HepG2 (cell line): Measurements from ENCODE around the gene GLE1. TPM values are rescaled to one million over a fixed set of nuclear protein-coding genes. Genes with fewer than 3 reads are reported as not detected.

ENCODE experiments used
- ATAC-seq: fragments of 200-7000 bp; cut with Tn5 transposase; 3 replicates; pipeline ENCODE4 v1.9.1; 2020; ENCODE audit warnings: mild to moderate bottlenecking, moderate library complexity
- BruUV-seq: library from RNA; stranded (reverse); fragments of 400-500 nt; replicated peaks from 2 replicates; lab custom pipeline; 2021; lab: Mats Ljungman, UMichigan
- CTCF ChIA-PET: fragments of 300-600 bp; formaldehyde crosslinking; extraction: SDS; loops from one replicate; lab custom pipeline; 2021; ENCODE audit warnings: low total read pairs, inconsistent platforms, low intra/inter-chr PET ratio; lab: Yijun Ruan, JAX
- POLR2A ChIA-PET: fragments of 350-600 bp; sonication (Branson Sonifier 250); formaldehyde crosslinking; loops from one replicate; lab custom pipeline; 2020; ENCODE audit warnings: antibody characterized with exemption, inconsistent platforms; lab: Yijun Ruan, JAX
- DNase-seq: peaks from one replicate; pipeline ENCODE4 v3.0.0-alpha.2; 2015; ENCODE audit warnings: low spot score
- FAIRE-seq: peaks from 3 replicates; lab custom pipeline; 2011; peaks lifted over from hg19 to GRCh38; lab: Jason Lieb, UNC
- H2AFZ ChIP-seq: one replicate; pipeline ENCODE4 v1.6.1; 2011; ENCODE audit warnings: low read length, inconsistent platforms
- H3K27ac ChIP-seq: fragments of 300-600 bp; 3 replicates; pipeline ENCODE4 v1.8.0; 2011; ENCODE audit warnings: mixed run types, mild to moderate bottlenecking, mixed read lengths, low read length, inconsistent platforms; ENCODE audit not compliant: insufficient read depth; ENCODE audit errors: extremely low read length
- H3K27me3 ChIP-seq, 2 experiments: fragments of 200-600 bp in 1 of 2; 2 replicates in 1 of 2; 3 replicates in 1 of 2; pipeline versions ENCODE4 v1.6.0 to v1.8.0; 2011; ENCODE audit warnings: low read length in 2 of 2, mild to moderate bottlenecking in 2 of 2, moderate library complexity in 2 of 2, inconsistent platforms in 1 of 2; ENCODE audit not compliant: insufficient read depth in 2 of 2, control insufficient read depth in 1 of 2
- H3K36me3 ChIP-seq, 2 experiments: fragments of 200-600 bp in 1 of 2; replicated peaks in 1 of 2; 2 replicates in 1 of 2; 3 replicates in 1 of 2; pipeline versions ENCODE4 v1.5.1 to v1.8.0; 2011; ENCODE audit warnings: low read length in 2 of 2, inconsistent platforms in 1 of 2; ENCODE audit not compliant: insufficient read depth in 2 of 2, control insufficient read depth in 1 of 2
- H3K4me1 ChIP-seq: 2 replicates; pipeline ENCODE4 v1.5.1; 2012; ENCODE audit warnings: low read length, inconsistent platforms; ENCODE audit not compliant: insufficient read depth
- H3K4me2 ChIP-seq: 2 replicates; pipeline ENCODE4 v1.6.0; 2011; ENCODE audit warnings: low read depth, low read length, inconsistent platforms
- H3K4me3 ChIP-seq, 3 experiments: fragments of 200-600 bp in 1 of 3; sonication (generic), shearing (Covaris generic) in 1 of 3; replicated peaks in 1 of 3; 2 replicates each; pipeline ENCODE4 v1.5.1; 2011 to 2016; ENCODE audit warnings: low read length in 3 of 3, inconsistent platforms in 2 of 3, low read depth in 2 of 3, mild to moderate bottlenecking in 2 of 3, control low read depth in 1 of 3, mixed read lengths in 1 of 3; ENCODE audit not compliant: insufficient read depth in 1 of 3
- H3K79me2 ChIP-seq: one replicate; pipeline ENCODE4 v1.6.1; 2011; ENCODE audit warnings: low read length, inconsistent platforms; ENCODE audit not compliant: insufficient read depth
- H3K9ac ChIP-seq: 2 replicates; pipeline ENCODE4 v1.6.0; 2011; ENCODE audit warnings: mild to moderate bottlenecking, low read depth, low read length, inconsistent platforms; ENCODE audit not compliant: insufficient read depth
- H3K9me3 ChIP-seq: 2 replicates; pipeline ENCODE4 v1.5.1; 2012; ENCODE audit warnings: mild to moderate bottlenecking, low read length
- H4K20me1 ChIP-seq: 2 replicates; pipeline ENCODE4 v1.6.0; 2011; ENCODE audit warnings: inconsistent platforms, mild to moderate bottlenecking, low read length, moderate library complexity; ENCODE audit not compliant: insufficient read depth
- CHCHD3 ChIP-seq: sonication (generic); formaldehyde crosslinking; IDR thresholded peaks from 2 replicates; pipeline ENCODE4 v1.8.0; 2022; ENCODE audit warnings: mild to moderate bottlenecking, missing genetic modification reagents, moderate library complexity
- FOXO1 ChIP-seq: sonication (generic); formaldehyde crosslinking; IDR thresholded peaks from 2 replicates; pipeline ENCODE4 v1.4.0; 2020; ENCODE audit warnings: missing genetic modification reagents
- HES4 ChIP-seq: sonication (generic); formaldehyde crosslinking; IDR thresholded peaks from 2 replicates; pipeline ENCODE4 v1.9.0; 2021; ENCODE audit warnings: mild to moderate bottlenecking, missing genetic modification reagents, borderline replicate concordance
- IKZF1 ChIP-seq: fragments of 450-650 bp; IDR thresholded peaks from 2 replicates; pipeline ENCODE4 v1.7.1; 2016
- IRF2 ChIP-seq: IDR thresholded peaks from 2 replicates; pipeline ENCODE4 v1.6.1; 2018; ENCODE audit warnings: missing genetic modification reagents, missing compliant biosample characterization
- KDM3A ChIP-seq: IDR thresholded peaks from 2 replicates; pipeline ENCODE4 v1.6.1; 2018; ENCODE audit warnings: low read depth, missing compliant biosample characterization
- LRRFIP1 ChIP-seq: sonication (generic); formaldehyde crosslinking; conservative IDR thresholded peaks from 2 replicates; pipeline ENCODE4 v1.4.0; 2020; ENCODE audit warnings: missing genetic modification reagents
- MTA1 ChIP-seq: sonication (generic); formaldehyde crosslinking; IDR thresholded peaks from 2 replicates; pipeline ENCODE4 v1.4.0; 2020; ENCODE audit warnings: missing genetic modification reagents, mild to moderate bottlenecking, borderline replicate concordance
- MTF1 ChIP-seq: sonication (generic); formaldehyde crosslinking; IDR thresholded peaks from 2 replicates; pipeline ENCODE4 v1.5.0; 2020; ENCODE audit warnings: missing genetic modification reagents
- NAIF1 ChIP-seq: sonication (generic); formaldehyde crosslinking; IDR thresholded peaks from 2 replicates; pipeline ENCODE4 v1.5.0; 2020; ENCODE audit warnings: mild to moderate bottlenecking, missing genetic modification reagents, borderline replicate concordance
- NCOR1 ChIP-seq: fragments of 200-600 bp; sonication (generic); IDR thresholded peaks from 2 replicates; pipeline ENCODE4 v1.7.0; 2017; ENCODE audit warnings: antibody characterized with exemption, low read length, borderline replicate concordance
- PCBP1 ChIP-seq: fragments of 200-400 bp; formaldehyde crosslinking; IDR thresholded peaks from 2 replicates; pipeline ENCODE4 v1.6.1; 2017; ENCODE audit warnings: mild to moderate bottlenecking, low read depth, low read length, borderline replicate concordance
- RFXAP ChIP-seq: sonication (generic); formaldehyde crosslinking; IDR thresholded peaks from 2 replicates; pipeline ENCODE4 v1.4.0; 2020; ENCODE audit warnings: missing genetic modification reagents, borderline replicate concordance
- SNAPC2 ChIP-seq: sonication (generic); formaldehyde crosslinking; IDR thresholded peaks from 2 replicates; pipeline ENCODE4 v1.8.1; 2022; ENCODE audit warnings: mild to moderate bottlenecking, missing genetic modification reagents
- ZC3H4 ChIP-seq: sonication (generic); formaldehyde crosslinking; IDR thresholded peaks from 2 replicates; pipeline ENCODE4 v1.4.0; 2020; ENCODE audit warnings: missing genetic modification reagents, borderline replicate concordance
- ZNF142 ChIP-seq: sonication (generic); formaldehyde crosslinking; IDR thresholded peaks from 2 replicates; pipeline ENCODE4 v1.4.0; 2020; ENCODE audit warnings: missing genetic modification reagents
- ZNF577 ChIP-seq: sonication (generic); formaldehyde crosslinking; IDR thresholded peaks from 2 replicates; pipeline ENCODE4 v1.4.0; 2020; ENCODE audit warnings: mild to moderate bottlenecking, low read depth, missing genetic modification reagents, borderline replicate concordance
- WGBS: methylation state at CpG from one replicate; pipeline ENCODE4 v1.1.6; 2017; ENCODE audit warnings: low lambda C conversion rate; 5-methylcytosine and 5-hydroxymethylcytosine counted together
- in situ Hi-C: cut with HindIII; loops from 2 replicates; pipeline ENCODE4 v1.10.0; 2017; ENCODE audit warnings: low pct_unique_long_range_greater_than_20kb; ENCODE audit not compliant: extremely low pct_ligation_motif_present
- intact Hi-C: fragments of 100-400 bp; cut with micrococcal nuclease; formaldehyde crosslinking; loops from one replicate; pipeline ENCODE4 v1.10.0; 2022; ENCODE audit not compliant: unreplicated experiment
- polyA plus RNA-seq, 8 experiments: library from polyadenylated mRNA; depleted of rRNA in 3 of 8; stranded (reverse) in 7 of 8; unstranded in 1 of 8; fragments of >200 nt; fragmentation: Illumina TruSeq in 4 of 8; extraction: Trizol in 4 of 8; gene quantifications; 2 replicates each; pipeline versions ENCODE4 v1.2.1 to v1.2.3, GENCODE V29; 2011 to 2016; ENCODE audit warnings: low read depth in 4 of 8, missing spikeins in 1 of 8, mixed read lengths in 1 of 8; ENCODE audit not compliant: insufficient read depth in 1 of 8
- total RNA-seq, 5 experiments: library from RNA; depleted of rRNA; stranded (reverse); fragments of >200 nt; fragmentation: Illumina TruSeq; extraction: Trizol; gene quantifications; 2 replicates each; pipeline ENCODE4 v1.2.3, GENCODE V29; 2016; ENCODE audit warnings: low read depth in 1 of 5

Gene GLE1
- total and polyA plus RNA-seq, 2 of the 13 experiments (the other 11 are each of a cell fraction or from before 2014, with no cell fraction given) = 14.7 to 28.8 TPM

GRCh38 chr9:128479262-128479661 is 25.3 kb upstream of the GLE1 start:
- WGBS = 89% methylated on average over 1 of the region's 1 CpG
- Histone ChIP-seq H3K9ac (no peak overlapping the region), H3K27ac (no peak overlapping the region)
- CTCF ChIA-PET = no interaction called here
- TF ChIP-seq NCOR1 = no peak
- no peak for TF ChIP-seq ZNF577 (CRISPR knock-in tag)
- no peak for TF ChIP-seq IRF2 (CRISPR knock-in tag)
- TF ChIP-seq ZC3H4 (CRISPR knock-in tag) = no peak
- no peak for TF ChIP-seq ZNF142 (CRISPR knock-in tag)
- TF ChIP-seq RFXAP (CRISPR knock-in tag) = no peak
- TF ChIP-seq FOXO1 (CRISPR knock-in tag) = no peak
- TF ChIP-seq CHCHD3 (CRISPR knock-in tag) = no peak
- TF ChIP-seq LRRFIP1 (CRISPR knock-in tag) = no peak
- no peak for TF ChIP-seq MTA1 (CRISPR knock-in tag)
- TF ChIP-seq MTF1 = no peak
- no peak for TF ChIP-seq HES4
- no peak for TF ChIP-seq IKZF1
- no peak for TF ChIP-seq KDM3A (CRISPR knock-in tag)
- TF ChIP-seq SNAPC2 = no peak
- TF ChIP-seq PCBP1 = no peak
- TF ChIP-seq NAIF1 (CRISPR knock-in tag) = no peak
- TF ChIP-seq, all 625 proteins: peak for 0
- Histone ChIP-seq H4K20me1 (no peaks in the 10 kb centered on the region), H3K27me3 (no peaks in the 10 kb centered on the region), H3K4me3 (no peak overlapping the region), H3K9me3 (no peaks in the 10 kb centered on the region), H3K36me3 (peaks cover 15 to 42% of the 10 kb centered on the region in 2 experiments; a peak in 4 of 5 replicates), H2AFZ (no peak overlapping the region), H3K79me2 (no peaks in the 10 kb centered on the region), H3K4me2 (no peak overlapping the region), H3K4me1 (no peaks in the 10 kb centered on the region)
- ATAC-seq = no peak
- intact Hi-C loops = no loop called here
- in situ Hi-C loops = no loop called here
- POLR2A ChIA-PET = no interaction called here
- no peak for FAIRE-seq
- no TSS peak for BruUV-seq
- DNase-seq = no peak
